NCI-H1105 treated with DMSO at 0.1 percent for 48 hours (cell line): ENCODE data around the gene CD300E.
"Not testable (repeated sequence)": the region's sequence is repeated elsewhere in the genome, so short reads cannot be mapped to it uniquely, and the experiment has no call there.

Experiments
- DNase-seq: peaks from one replicate; lab custom pipeline; 2025; lab: John Stamatoyannopoulos, UW

CD300E gene

GRCh38 chr17:74599023-74599399 is 24.5 kb downstream of the CD300E start:
- no peak for DNase-seq

GRCh38 chr17:74598346-74599022 is 25.1 kb downstream of the CD300E start:
- no peak for DNase-seq

- no peak for DNase-seq
Measured at GRCh38 chr17:74597069-74597790, 26.3 kb downstream of the CD300E start.

GRCh38 chr17:74595037-74595750 is 28.3 kb downstream of the CD300E start:
- no peak for DNase-seq

GRCh38 chr17:74592087-74592990 is 31.2 kb downstream of the CD300E start, which contains the start of gene CD300LD:
Gene CD300LD, minus strand, starts transcription at chr17:74592283. Its CDS starts 81 bp downstream, at chr17:74592202.
- no peak for DNase-seq

GRCh38 chr17:74591503-74591902 is 32.0 kb downstream of the CD300E start:
- no peak for DNase-seq

- no peak for DNase-seq
Measured at GRCh38 chr17:74585711-74586110, 37.8 kb downstream of the CD300E start.

GRCh38 chr17:74584292-74585060 is 39.1 kb downstream of the CD300E start:
- no peak for DNase-seq

GRCh38 chr17:74582633-74583032 is 40.9 kb downstream of the CD300E start:
- DNase-seq, result no peak

- no peak for DNase-seq
Measured at GRCh38 chr17:74579900-74580299, 43.6 kb downstream of the CD300E start.

GRCh38 chr17:74578979-74579378 is 44.6 kb downstream of the CD300E start:
- no peak for DNase-seq

GRCh38 chr17:74574489-74575142 is 48.9 kb downstream of the CD300E start:
- DNase-seq, result no peak

- DNase-seq, result not testable (repeated sequence)
Measured at GRCh38 chr17:74573635-74574034, 49.9 kb downstream of the CD300E start.

GRCh38 chr17:74573169-74573568 is 50.4 kb downstream of the CD300E start:
- DNase-seq, result no peak

- no peak for DNase-seq
Measured at GRCh38 chr17:74571621-74572270, 51.8 kb downstream of the CD300E start.

- DNase-seq, result no peak
Measured at GRCh38 chr17:74569020-74570003, 54.2 kb downstream of the CD300E start.

- no peak for DNase-seq
Measured at GRCh38 chr17:74568106-74568873, 55.2 kb downstream of the CD300E start.

- no peak for DNase-seq
Measured at GRCh38 chr17:74567397-74567796, 56.1 kb downstream of the CD300E start, which contains the start of gene CD300H. Gene CD300H, minus strand, starts transcription at chr17:74567509.
